NCI-H1436 (cell line): Measurements from ENCODE around the gene PNPT1.

Source experiments
- DNase-seq: peaks from one replicate; lab custom pipeline; 2025; lab: John Stamatoyannopoulos, UW

The PNPT1 gene

GRCh38 chr2:55668956-55669355, 24.7 kb downstream of the PNPT1 start:
- DNase-seq = no peak

DNA sequence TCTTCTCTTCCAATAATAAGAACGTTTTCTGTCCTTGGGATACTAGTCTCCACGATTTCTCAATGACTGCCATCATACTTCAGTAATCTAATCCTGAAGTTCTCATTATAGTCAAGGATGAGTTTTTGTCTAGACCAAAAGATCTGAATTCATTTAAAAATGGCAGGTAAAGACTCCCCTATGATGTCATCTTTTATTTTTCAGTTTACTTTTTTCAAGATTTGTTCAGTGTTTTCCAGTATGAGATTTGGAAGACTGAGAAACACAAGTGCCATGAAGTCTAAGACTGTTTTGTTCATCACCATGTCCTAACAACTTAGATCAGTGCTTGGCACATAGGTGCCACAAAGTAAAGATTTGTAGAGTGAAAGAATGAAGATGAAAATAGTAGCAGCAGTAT, 40.4 kb downstream of the PNPT1 start:
- DNase-seq = no peak

GRCh38 chr2:55649211-55649610, 44.4 kb downstream of the PNPT1 start:
- no peak for DNase-seq

DNA sequence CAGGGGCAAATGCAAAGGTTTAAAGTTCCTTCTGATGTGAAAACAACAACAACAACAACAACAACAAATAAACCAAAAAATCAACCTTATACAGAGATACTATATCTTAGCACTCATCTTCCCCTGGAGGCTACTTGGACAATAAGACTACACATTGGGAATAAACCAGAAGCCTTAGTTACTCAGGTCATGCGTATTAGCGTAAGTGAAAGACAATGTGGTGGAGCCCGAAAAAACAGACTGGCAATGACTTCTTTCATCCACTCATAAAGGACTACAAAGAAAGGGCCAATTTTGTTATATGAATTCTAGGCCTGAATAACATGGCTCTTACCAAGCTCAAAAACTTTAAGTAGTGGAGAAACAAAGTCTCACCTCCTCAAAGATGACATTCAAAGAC, 56.8 kb downstream of the PNPT1 start:
- no peak for DNase-seq

GRCh38 chr2:55628931-55629330, 64.7 kb downstream of the PNPT1 start:
- no peak for DNase-seq

DNA sequence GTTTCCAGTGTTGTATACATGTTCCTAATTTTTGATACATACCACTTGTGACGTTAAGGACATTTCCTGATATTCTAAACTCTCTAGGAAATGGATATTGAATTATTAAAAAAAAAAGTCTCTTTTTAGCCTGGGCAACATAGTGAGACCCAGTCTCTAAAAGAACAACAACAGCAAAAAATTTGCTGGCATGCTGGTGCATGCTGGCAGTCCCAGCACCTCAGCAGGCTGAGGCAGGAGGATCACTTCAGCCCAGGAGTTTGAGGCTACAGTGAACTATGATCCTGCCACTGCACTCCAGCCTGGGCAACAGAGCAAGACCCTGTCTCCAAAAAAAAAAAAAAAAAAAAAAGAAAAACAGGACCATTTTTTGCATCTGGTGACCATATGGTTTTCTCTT, 65.7 kb downstream of the PNPT1 start:
- DNase-seq = no peak

GRCh38 chr2:55621802-55622201, 71.8 kb downstream of the PNPT1 start:
- DNase-seq = no peak

DNA sequence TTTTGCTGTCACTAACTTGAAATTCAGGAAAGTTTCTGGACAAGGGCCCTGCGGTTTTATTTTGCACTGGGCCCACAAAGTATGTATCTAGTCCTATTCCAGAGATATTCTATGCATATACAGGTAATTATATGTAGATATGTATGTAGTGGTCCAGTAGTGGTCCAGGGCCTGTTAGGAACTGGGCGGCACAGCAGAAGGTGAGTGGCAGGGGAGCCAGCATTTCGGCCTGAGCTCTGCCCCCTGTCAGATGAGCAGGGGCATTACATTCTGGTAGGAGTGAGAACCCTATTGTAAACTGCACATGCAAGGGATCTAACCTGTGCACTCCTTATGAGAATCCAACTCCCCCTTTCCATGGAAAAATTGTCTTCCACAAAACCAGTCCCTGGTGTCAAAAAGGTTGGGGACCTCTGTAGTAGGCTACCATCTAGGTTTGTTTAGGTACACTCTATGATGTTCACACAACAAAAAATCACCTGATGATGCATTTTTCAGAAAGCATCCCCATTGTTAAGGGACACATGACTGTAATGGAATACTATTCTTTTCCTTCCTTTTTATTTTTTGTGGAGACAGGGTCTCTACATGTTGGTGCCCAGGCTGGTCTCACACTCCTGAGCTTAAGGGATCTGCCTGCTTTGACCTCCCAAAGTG, 73.4 kb downstream of the PNPT1 start:
- DNase-seq = no peak

GRCh38 chr2:55618275-55619055, 75.2 kb downstream of the PNPT1 start:
- DNase-seq = peak; percentile 37

- no peak for DNase-seq
Observed at GRCh38 chr2:55618025-55618274, 75.7 kb downstream of the PNPT1 start.

- peak; percentile 99 for DNase-seq
Observed at GRCh38 chr2:55617175-55618024, 76.2 kb downstream of the PNPT1 start, which contains the start of gene PPP4R3B. TSS of gene PPP4R3B (minus strand) at chr2:55617622. CDS start at chr2:55617285, 337 bp downstream.

DNA sequence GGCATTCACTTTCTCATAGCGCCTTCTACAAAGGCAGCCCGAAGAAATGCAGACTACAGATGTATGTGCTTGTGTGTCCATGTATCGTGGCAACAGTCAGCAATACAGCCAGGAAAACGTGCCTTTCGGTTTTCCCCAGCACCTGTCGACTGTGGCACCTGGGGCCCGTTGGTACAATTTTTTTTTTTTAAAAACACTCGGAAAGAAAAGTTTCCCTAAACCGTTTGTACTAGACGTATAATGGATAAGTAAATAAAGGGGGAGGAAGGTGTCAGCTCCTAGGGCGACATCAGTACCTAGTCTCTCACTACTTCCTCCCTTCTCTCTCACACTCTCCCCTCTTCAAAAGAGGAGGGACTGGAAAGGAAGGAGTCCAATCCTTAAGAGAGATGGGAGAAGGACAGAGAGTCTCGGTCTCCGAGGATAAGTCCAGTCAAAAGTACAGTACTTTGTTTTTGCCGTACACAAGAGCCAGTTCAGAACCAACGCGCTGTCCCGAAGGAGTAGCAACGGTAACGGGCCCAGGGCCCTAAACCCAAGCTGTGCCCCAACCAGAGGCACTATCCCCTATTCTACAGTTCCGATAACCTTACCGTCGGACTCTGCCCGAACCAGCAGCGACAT, 77.0 kb downstream of the PNPT1 start:
- DNase-seq = peak; percentile 29

DNA sequence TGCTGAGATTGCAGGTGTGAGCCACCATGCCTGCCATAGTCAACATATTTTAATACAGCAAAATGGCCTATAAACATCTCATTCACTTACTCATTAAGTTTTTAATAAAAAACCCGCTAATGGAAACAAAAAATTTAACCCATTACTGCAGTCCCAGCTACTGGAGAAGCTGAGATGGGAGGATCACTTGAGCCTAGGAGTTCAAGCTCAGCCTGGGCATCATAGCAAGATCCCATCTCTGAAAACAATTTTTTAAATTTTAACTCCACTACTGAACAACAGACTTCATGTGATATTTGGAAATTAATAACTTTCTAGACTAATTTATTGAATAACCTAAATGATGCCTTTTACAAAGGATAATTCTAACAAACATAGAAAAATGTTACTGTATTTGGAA, 81.6 kb downstream of the PNPT1 start:
- DNase-seq = no peak

GRCh38 chr2:55610954-55611743, 82.5 kb downstream of the PNPT1 start:
- no peak for DNase-seq

- no peak for DNase-seq
Observed at GRCh38 chr2:55609938-55610578, 83.6 kb downstream of the PNPT1 start.

- DNase-seq = no peak
Observed at GRCh38 chr2:55609193-55609794, 84.3 kb downstream of the PNPT1 start.

DNA sequence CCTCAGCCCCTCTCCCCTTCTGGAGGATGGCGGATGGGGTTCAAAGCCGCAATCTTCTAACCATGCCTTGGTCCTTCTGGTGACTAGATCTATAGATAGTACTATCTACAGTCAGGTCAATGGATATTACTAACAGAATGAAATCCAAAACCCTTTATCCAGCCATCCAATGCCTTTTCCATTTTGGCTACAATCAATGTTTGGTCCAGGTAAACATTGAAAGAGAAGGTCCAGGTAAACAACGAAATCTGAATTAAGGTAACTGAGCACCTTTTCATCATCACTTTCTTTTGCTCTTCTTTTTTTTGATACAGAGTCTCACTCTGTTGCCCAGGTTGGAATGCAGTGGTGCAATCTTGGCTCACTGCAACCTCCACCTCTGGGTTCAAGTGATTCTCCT, 85.9 kb downstream of the PNPT1 start:
- DNase-seq = no peak

DNA sequence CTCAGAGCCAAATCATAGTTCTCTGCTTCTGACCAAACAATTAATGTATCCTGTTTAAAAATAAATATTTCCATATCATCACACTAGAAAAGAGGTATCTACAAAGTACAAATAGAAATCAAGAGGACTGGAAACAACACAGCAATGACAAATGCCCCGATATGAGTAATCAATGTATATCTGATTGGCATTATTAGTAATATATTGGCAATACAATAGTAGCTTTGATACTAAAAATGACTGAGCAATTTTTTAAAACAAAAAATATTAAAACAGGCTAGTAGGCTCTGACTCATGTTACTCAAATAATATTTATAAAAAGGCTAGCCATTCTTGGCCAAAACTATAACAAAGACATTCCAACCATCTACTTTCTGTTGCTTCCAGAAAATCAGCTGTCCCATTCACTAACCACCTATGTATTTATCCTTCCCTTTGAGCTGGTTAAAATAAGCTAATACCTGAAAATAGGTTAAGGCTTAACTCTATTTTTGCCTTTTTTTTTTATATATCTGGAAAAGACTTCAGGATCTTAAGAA, 89.5 kb downstream of the PNPT1 start:
- DNase-seq = no peak

GRCh38 chr2:55601849-55602248, 91.8 kb downstream of the PNPT1 start:
- no peak for DNase-seq

- no peak for DNase-seq
Observed at GRCh38 chr2:55598056-55598795, 95.4 kb downstream of the PNPT1 start.
